GM12874 (cell line): Measurements from ENCODE around the gene SNX33.
A peak's percentile ranks its signal among the peaks of the same experiment; 100 is the strongest.

Experiments used
- TF ChIP-seq, protein P1 (sequence below): IDR thresholded peaks from 2 replicates; pipeline ENCODE4 v1.5.1; 2011; ENCODE audit warnings: low read depth, mild to moderate bottlenecking, control low read depth, low read length, moderate library complexity; ENCODE audit not compliant: insufficient read depth

SNX33 gene

DNA sequence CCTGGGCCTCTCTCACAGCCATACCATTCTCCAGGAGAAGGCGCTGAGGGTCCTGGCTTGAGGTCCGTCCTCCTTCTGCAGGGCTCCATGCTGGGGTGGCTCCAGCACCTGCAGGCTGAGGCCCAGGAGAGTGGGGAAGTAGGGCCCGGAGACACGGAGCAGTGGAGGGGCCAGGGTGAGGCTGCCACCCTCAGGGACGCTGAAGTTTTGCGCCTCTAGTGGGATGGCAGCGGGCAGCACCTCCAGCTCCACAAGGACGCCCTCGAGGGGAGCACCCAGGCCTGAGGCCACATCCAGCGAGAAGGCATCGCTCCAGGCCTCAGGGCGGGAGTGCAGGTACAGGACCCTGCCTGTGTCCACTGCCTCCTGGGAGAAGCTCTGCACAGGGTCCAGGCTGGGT is 37.5 kb downstream of the SNX33 start:
- TF ChIP-seq, protein P1, sequence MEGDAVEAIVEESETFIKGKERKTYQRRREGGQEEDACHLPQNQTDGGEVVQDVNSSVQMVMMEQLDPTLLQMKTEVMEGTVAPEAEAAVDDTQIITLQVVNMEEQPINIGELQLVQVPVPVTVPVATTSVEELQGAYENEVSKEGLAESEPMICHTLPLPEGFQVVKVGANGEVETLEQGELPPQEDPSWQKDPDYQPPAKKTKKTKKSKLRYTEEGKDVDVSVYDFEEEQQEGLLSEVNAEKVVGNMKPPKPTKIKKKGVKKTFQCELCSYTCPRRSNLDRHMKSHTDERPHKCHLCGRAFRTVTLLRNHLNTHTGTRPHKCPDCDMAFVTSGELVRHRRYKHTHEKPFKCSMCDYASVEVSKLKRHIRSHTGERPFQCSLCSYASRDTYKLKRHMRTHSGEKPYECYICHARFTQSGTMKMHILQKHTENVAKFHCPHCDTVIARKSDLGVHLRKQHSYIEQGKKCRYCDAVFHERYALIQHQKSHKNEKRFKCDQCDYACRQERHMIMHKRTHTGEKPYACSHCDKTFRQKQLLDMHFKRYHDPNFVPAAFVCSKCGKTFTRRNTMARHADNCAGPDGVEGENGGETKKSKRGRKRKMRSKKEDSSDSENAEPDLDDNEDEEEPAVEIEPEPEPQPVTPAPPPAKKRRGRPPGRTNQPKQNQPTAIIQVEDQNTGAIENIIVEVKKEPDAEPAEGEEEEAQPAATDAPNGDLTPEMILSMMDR: no peak

DNA sequence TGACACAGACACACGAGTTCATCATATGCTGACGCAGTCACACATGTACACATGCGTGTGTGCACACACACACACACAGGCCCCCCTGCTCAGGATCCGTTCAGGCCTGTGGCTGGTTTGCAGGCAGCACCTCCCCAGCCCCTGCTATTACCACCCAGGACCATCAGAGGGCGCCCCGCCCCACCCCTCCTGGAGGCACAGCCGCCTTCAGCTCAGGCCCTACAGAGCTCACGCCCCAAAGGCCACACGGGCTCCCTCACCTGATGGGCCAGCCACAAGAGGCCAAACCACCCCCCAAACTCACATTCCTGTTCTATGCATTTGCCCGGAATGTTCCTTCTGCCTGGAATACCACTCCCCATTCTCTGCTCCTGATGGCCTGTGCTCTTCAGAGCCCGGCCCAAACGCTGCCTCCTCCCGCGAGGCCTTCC is 38.5 kb downstream of the SNX33 start:
- TF ChIP-seq, protein P1: peak; percentile 83

DNA sequence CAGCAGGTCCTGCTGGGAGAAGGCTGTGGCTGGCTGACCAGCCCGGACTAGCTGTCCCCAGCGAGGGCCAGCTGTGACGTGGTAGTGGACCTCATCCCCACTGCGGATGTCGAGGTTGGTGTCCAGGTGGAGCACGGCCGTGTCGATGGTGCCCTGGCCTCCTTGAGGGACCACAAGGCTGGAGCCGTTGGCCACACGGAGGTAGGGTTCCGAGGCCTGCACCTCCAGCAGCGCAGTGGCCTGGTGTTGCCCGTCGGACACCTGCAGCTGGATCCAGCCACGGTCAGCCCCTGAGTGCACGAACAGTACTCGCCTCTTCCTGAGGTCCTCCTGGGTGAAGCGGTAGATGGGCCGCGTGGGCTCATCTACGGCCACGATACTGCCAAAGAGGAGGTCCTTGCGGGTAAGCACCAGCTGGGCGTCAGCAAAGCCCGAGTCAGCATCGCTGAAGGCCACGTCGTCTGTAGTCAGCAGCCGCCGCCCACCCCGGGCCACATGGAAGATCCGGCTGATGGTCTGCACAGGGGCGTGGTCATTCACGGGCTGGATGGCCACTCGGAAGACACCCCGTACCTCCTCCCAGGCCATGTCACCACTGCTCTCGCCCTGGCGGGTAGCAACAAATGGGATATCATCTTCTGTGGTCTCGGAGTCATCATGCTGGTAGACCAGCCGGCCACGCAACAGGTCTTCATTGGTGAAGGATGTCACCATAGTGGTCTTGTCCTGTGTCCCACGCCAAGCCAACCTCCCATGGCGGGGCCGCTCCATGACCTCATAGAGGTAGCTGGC is 40.0 kb downstream of the SNX33 start:
- TF ChIP-seq, protein P1: no peak

DNA sequence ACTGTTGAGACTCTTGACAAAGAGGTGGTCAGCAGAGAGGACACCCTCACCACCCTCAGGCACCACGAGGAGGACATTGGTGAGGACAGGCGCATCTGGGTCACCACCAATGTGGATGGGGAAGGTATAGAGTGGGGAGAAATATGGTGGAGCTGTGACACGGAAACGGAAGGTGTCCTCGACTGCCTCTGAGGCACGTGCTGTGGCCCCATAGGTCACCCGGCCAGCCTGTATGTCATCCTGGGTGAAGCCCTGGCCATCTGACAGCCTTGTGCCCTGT is 40.5 kb downstream of the SNX33 start:
- TF ChIP-seq, protein P1: no peak

DNA sequence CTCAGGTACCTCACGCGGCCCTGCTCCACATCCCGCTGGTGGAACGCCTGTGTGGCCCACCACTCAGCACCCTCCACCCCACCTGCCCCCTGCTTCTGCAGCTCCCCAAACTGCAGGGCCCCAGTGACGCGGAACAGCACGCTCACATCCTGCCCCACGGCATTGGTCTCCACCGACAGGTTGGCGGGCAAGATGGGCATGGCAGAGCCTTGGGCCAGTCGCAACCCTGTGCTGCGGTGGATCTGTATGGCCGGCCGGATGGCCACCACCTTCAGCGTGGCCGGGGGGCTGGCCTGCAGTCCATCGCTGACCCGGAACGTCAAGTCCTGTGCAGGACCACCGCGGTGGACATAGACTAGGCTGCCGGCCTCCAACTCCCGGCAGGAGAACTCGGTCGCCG is 41.1 kb downstream of the SNX33 start:
- TF ChIP-seq, protein P1: no peak

DNA sequence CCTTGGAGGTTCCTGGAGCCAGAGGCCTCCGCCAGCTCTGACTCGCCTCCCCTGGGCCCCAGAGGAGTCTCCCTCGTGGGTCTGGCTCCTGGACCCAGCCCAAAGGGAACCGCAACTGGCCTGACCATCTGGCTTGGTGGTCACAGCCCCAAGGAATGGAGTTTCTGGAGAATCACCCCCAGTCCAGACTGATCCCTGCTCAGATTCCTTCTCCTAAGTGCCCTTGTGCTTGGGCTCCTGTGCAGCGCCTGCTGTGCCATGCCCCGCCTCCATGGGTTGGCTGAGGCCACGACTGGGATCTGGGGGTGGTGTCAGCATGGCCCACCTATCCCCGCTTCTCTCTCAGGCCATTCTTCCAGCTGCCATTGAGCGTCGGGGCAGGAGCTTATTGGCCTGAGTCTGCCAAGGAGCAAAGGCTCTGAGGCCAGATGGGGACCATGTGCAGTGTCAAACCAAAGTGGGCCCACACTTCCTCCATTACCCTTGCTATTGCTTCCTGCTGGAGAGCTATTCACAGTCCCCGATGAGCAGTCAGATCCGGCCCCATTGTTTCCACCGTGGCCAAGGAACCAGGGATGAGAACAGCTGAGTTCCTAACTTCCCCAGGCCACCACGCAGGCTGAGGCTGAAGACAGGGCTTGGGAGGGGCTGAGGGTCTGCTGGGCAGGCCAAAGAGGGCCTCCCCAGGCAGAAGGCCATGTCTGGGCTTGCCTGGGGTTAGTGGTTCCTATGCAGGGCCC is 46.0 kb downstream of the SNX33 start:
- TF ChIP-seq, protein P1: no peak

DNA sequence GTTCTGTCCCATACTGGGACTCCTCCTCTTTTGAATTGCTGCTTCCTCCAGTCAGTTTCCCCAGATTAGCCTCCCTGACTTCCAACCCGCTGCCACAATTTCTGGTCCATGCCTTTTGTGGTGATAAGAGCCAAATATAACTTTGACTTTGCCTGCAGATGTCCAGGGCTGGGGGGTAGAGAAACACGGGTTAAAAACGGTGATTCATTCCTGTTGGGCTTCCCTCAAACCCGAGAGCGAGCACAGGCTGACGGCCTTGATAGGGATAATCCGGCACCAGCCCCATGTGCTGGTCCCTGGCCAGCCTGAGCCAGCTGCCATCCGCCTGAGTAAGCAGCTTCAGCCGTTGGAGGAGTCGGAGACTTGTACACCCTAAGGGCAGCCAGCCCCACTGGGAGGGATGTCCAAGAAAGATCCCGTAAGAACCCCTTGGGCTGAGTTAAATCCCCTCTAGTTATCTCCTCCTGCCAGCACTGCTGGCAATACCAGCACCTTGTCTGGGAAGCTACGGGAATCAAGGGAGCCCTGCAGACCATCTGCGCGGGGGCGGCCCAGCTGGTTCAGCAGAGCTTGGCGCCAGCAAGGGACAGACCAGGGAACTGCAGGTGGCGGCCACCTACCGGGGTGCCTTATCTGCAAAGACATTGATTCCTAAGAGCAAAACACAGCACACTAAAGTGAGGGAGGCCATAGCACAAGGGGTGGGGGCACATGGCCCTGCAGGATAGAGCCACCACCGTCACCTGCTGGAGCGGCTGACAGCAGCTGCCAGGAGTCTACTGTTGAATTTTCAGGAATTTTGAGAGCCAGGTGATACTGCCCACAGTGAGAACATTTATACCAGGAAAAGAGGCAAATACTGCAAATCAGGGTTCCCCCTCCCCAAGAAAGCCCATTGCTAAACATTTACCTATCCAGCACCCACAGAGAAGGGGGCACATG is 46.8 kb downstream of the SNX33 start:
- TF ChIP-seq, protein P1: peak; percentile 78
